Measurements from ENCODE around the gene GNA14.

Gene GNA14

GRCh38 chr9:77392328-77392727 lies 255.8 kb downstream of the GNA14 start:
- Histone ChIP-seq H3K4me1 (ENCODE audit: control insufficient read depth, insufficient read depth, low read length) (no peaks in the 10 kb centered on the region), H3K4me3 (ENCODE audit: low read depth, low read length) (no peak overlapping the region), H3K27me3 (ENCODE audit: control insufficient read depth, insufficient read depth, low read length) (no peaks in the 10 kb centered on the region), H3K27ac (ENCODE audit: low read depth, low read length) (no peak overlapping the region), H3K36me3 (ENCODE audit: control insufficient read depth, insufficient read depth, low read length) (peaks cover 7% of the 10 kb centered on the region; the same call in 1 of the 2 replicates), H3K9ac (ENCODE audit: low read depth, low read length) (no peak overlapping the region), H3K9me3 (ENCODE audit: control insufficient read depth, insufficient read depth, low read length) (no peaks in the 10 kb centered on the region)

DNA sequence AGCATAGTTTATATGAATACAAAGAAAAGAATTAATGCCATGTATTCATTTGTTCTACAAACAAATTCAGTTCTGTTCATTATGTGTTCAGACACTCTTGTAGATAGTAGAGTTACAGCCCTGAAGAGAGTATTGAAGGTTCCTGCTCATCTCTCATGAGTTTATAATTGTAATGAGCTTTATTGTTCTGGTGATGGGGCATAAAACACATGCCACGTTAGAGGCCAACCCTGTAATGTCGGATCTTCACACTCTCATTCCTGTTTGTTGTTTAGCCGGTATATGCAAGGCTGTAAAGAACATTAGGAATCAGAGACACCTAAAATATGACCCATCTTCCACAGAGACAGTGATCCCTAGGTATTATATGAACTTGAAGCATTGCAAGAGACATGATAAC lies 256.3 kb downstream of the GNA14 start:
- Histone ChIP-seq H3K27ac (ENCODE audit: low read depth, low read length) (no peak overlapping the region), H3K4me3 (ENCODE audit: low read depth, low read length) (no peak overlapping the region), H3K27me3 (ENCODE audit: control insufficient read depth, insufficient read depth, low read length) (no peaks in the 10 kb centered on the region), H3K9me3 (ENCODE audit: control insufficient read depth, insufficient read depth, low read length) (no peaks in the 10 kb centered on the region), H3K4me1 (ENCODE audit: control insufficient read depth, insufficient read depth, low read length) (no peaks in the 10 kb centered on the region), H3K36me3 (ENCODE audit: control insufficient read depth, insufficient read depth, low read length) (peaks cover 7% of the 10 kb centered on the region; the same call in 1 of the 2 replicates), H3K9ac (ENCODE audit: low read depth, low read length) (no peak overlapping the region)

DNA sequence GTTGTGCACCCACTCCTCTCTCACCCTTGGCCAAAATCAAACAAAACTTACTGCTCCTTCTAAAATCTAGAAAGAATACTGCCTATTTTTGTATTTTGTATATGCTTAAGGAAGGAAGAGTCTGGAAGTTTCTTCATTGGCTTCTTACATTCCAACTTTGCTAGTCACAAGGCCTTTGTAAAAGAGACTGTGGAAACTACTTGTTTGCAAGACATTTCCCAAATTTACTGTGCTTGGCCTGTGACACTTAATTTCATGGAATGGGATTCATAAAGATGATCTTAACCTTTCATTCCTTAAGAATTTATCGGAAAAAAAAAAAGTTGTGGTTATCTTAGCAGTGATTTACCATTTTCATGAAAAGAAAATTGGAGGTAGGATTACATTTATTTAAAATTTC lies 261.9 kb downstream of the GNA14 start:
- Histone ChIP-seq H3K9ac (ENCODE audit: low read depth, low read length) (no peak overlapping the region), H3K9me3 (ENCODE audit: control insufficient read depth, insufficient read depth, low read length) (no peaks in the 10 kb centered on the region), H3K27me3 (ENCODE audit: control insufficient read depth, insufficient read depth, low read length) (no peaks in the 10 kb centered on the region), H3K4me3 (ENCODE audit: low read depth, low read length) (no peak overlapping the region), H3K4me1 (ENCODE audit: control insufficient read depth, insufficient read depth, low read length) (no peaks in the 10 kb centered on the region), H3K27ac (ENCODE audit: low read depth, low read length) (no peak overlapping the region), H3K36me3 (ENCODE audit: control insufficient read depth, insufficient read depth, low read length) (peaks cover 37% of the 10 kb centered on the region)

DNA sequence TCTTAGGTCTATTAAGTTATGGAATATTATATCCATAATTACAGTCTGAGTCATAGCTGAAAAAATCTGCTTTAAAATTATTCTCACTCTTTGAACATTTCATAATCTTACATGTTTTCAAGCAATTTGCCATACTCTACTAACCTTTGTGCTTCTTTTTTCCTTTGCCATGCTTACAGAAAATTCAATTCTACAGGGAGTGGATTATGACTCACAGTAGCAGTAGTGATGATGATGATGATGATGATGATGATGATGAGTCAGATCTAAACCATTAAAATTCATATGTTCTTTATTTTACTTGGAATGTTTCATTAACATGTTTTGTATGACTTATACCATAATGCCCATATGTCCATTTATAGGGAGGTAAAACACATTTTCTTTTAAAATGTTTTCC lies 263.7 kb downstream of the GNA14 start:
- Histone ChIP-seq H3K9me3 (ENCODE audit: control insufficient read depth, insufficient read depth, low read length) (no peaks in the 10 kb centered on the region), H3K27me3 (ENCODE audit: control insufficient read depth, insufficient read depth, low read length) (no peaks in the 10 kb centered on the region), H3K4me1 (ENCODE audit: control insufficient read depth, insufficient read depth, low read length) (no peaks in the 10 kb centered on the region), H3K27ac (ENCODE audit: low read depth, low read length) (no peak overlapping the region), H3K9ac (ENCODE audit: low read depth, low read length) (no peak overlapping the region), H3K4me3 (ENCODE audit: low read depth, low read length) (no peak overlapping the region), H3K36me3 (ENCODE audit: control insufficient read depth, insufficient read depth, low read length) (peaks cover 31% of the 10 kb centered on the region)

DNA sequence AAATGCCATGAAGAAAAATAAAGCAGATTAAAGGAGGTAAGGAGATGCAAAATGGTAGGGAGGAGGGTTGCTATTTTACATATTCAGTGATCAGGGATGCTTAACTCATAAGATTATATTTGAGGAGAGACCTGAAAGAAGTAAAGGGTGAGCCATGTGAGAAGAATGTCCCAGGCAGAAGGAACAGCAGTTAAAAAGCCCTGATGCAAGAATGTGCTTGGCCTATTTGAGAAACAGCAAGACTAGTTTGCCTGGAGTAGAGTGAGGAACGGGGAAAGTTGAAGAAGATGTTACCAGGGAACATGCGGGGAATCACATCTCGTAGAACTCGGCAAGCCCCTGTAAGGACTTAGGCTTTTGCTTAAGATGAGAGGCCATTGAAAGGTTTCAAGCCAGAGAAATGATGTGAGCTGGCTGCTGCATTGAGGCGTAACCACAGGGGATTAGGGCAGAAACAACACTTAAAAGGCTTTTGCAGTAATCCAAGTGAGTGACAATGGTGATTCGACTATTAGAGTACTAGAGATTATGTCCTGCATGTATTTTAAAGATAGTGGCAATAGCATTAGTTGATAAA lies 272.1 kb downstream of the GNA14 start:
- Histone ChIP-seq H3K36me3 (ENCODE audit: control insufficient read depth, insufficient read depth, low read length) (peaks cover 4% of the 10 kb centered on the region), H3K4me3 (ENCODE audit: low read depth, low read length) (no peak overlapping the region), H3K27ac (ENCODE audit: low read depth, low read length) (peak overlapping the region; percentile 59), H3K9me3 (ENCODE audit: control insufficient read depth, insufficient read depth, low read length) (no peaks in the 10 kb centered on the region), H3K27me3 (ENCODE audit: control insufficient read depth, insufficient read depth, low read length) (no peaks in the 10 kb centered on the region), H3K9ac (ENCODE audit: low read depth, low read length) (no peak overlapping the region), H3K4me1 (ENCODE audit: control insufficient read depth, insufficient read depth, low read length) (0 out of 2 replicates have a peak, but pooled peaks cover 9% of the 10 kb centered on the region)

DNA sequence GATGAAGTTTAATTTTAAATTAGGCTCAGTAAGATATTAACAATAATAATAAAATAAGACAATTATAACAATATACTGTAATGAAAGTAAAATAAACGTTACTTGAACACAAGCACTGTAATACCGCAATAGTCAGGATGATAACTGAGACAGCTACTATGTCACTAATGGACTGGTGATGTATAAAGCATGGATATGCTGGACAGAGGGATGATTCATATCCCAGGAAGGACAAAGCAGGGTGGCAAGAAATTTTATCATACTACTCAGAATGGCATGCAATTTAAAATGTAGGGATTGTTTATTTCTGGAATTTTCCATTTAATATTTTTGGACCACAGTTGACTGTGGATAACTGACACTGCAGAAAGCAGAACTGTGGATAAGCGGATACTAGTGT lies 273.9 kb downstream of the GNA14 start:
- Histone ChIP-seq H3K27ac (ENCODE audit: low read depth, low read length) (no peak overlapping the region), H3K36me3 (ENCODE audit: control insufficient read depth, insufficient read depth, low read length) (peaks cover 22% of the 10 kb centered on the region), H3K27me3 (ENCODE audit: control insufficient read depth, insufficient read depth, low read length) (no peaks in the 10 kb centered on the region), H3K4me1 (ENCODE audit: control insufficient read depth, insufficient read depth, low read length) (0 out of 2 replicates have a peak, but pooled peaks cover 9% of the 10 kb centered on the region), H3K4me3 (ENCODE audit: low read depth, low read length) (no peak overlapping the region), H3K9me3 (ENCODE audit: control insufficient read depth, insufficient read depth, low read length) (no peaks in the 10 kb centered on the region), H3K9ac (ENCODE audit: low read depth, low read length) (no peak overlapping the region)
